ENCODE results near the gene KPTN. TPM values are rescaled to one million over a fixed set of nuclear protein-coding genes. Genes with fewer than 3 reads are reported as not detected.

The KPTN gene
- total RNA-seq, result 10.2 and 10.4 TPM in 2 replicates
- polyA plus RNA-seq, result 15.5 and 20.6 TPM in 2 replicates

DNA sequence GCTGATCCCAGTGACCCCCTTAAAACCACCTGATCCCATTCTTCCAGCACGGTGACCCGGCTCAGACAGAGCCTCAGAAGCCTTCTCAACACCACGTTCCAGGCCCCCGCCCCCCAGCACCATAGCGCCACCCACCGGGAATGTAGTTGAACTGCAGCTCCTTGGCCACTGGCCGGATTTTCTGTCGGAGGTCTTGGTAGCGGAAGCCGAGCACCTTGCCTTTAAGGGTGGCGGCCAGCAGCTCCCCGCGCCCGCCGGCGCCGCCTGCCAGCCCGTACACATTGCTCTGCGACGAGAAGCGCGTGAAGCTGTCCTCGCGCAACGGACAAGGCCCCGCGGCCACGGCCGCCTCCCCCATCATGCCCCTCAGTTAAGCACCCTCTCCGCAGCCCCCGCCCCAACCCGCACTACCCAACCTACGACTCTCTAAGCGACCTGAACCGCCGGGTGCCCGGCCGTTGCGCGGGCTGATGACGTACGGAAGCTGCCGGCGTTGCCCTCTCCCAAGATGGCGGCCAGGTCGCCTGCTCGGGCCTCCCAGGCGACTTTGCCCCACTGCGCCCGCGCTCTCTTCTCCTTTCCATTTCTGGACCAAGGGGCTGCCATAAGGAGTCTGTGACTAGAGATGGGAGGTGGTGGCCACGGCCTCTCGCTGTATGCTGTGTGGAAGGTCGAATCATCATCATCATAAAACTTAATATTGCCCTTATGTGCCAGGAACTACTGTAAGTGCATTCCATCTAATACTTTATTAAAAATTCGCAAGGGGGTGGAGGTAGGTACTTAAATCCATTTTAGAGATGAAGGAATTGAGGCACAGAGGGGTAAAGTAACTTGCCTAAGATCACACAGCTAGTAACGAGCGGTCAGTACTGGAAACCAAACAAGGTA, at the start of gene KPTN:
TSS of gene KPTN (minus strand) at position 420 of the 891 bp plus-strand sequence. CDS start at position 361, 59 bp downstream.
- H3K27ac ChIP-seq, result peak within 1 kb of the TSS; percentile 97
- H3K9me3 ChIP-seq (ENCODE audit: low read depth), result no peaks in the 10 kb centered on the region
- H3K27me3 ChIP-seq, result no peaks in the 10 kb centered on the region
- TF ChIP-seq CTCF (IDR thresholded peaks at IDR 0.05; ENCODE audit: low read depth, low read length), result peak; percentile 98
- no peaks in the 10 kb centered on the region for H3K4me1 ChIP-seq (ENCODE audit: low read depth)
- H3K36me3 ChIP-seq, result no peaks in the 10 kb centered on the region
- peak; percentile 94 to 95 for DNase-seq (ENCODE audit: low read depth in 1 of 2, low spot score in 1 of 2)
- H3K4me3 ChIP-seq, result peak within 1 kb of the TSS; percentile 72

GRCh38 chr19:47531640-47532387, 47.8 kb upstream of the KPTN start:
- no peaks in the 10 kb centered on the region for H3K9me3 ChIP-seq (ENCODE audit: low read depth)
- no peaks in the 10 kb centered on the region for H3K27me3 ChIP-seq
- no peak overlapping the region for H3K27ac ChIP-seq
- H3K36me3 ChIP-seq, result no peaks in the 10 kb centered on the region
- TF ChIP-seq CTCF (IDR thresholded peaks at IDR 0.05; ENCODE audit: low read depth, low read length), result no peak
- no peaks in the 10 kb centered on the region for H3K4me1 ChIP-seq (ENCODE audit: low read depth)
- peak in 1 of 2 donors; percentile 53 for DNase-seq (ENCODE audit: low read depth in 1 of 2, low spot score in 1 of 2)
- H3K4me3 ChIP-seq, result no peak overlapping the region

- no peak overlapping the region for H3K27ac ChIP-seq
- H3K4me1 ChIP-seq (ENCODE audit: low read depth), result no peaks in the 10 kb centered on the region
- TF ChIP-seq CTCF (IDR thresholded peaks at IDR 0.05; ENCODE audit: low read depth, low read length), result no peak
- DNase-seq (ENCODE audit: low read depth in 1 of 2, low spot score in 1 of 2), result no peak
- H3K9me3 ChIP-seq (ENCODE audit: low read depth), result no peaks in the 10 kb centered on the region
- H3K4me3 ChIP-seq, result no peak overlapping the region
- H3K36me3 ChIP-seq, result no peaks in the 10 kb centered on the region
- no peaks in the 10 kb centered on the region for H3K27me3 ChIP-seq
Measured at GRCh38 chr19:47529018-47529742, 45.2 kb upstream of the KPTN start.

- DNase-seq (ENCODE audit: low read depth in 1 of 2, low spot score in 1 of 2), result no peak
- no peaks in the 10 kb centered on the region for H3K9me3 ChIP-seq (ENCODE audit: low read depth)
- H3K27ac ChIP-seq, result no peak overlapping the region
- no peaks in the 10 kb centered on the region for H3K4me1 ChIP-seq (ENCODE audit: low read depth)
- H3K4me3 ChIP-seq, result no peak overlapping the region
- H3K36me3 ChIP-seq, result no peaks in the 10 kb centered on the region
- TF ChIP-seq CTCF (IDR thresholded peaks at IDR 0.05; ENCODE audit: low read depth, low read length), result no peak
- no peaks in the 10 kb centered on the region for H3K27me3 ChIP-seq
Measured at GRCh38 chr19:47526798-47527197, 42.8 kb upstream of the KPTN start.

- H3K27ac ChIP-seq, result no peak overlapping the region
- H3K36me3 ChIP-seq, result no peaks in the 10 kb centered on the region
- no peak overlapping the region for H3K4me3 ChIP-seq
- no peaks in the 10 kb centered on the region for H3K27me3 ChIP-seq
- no peaks in the 10 kb centered on the region for H3K4me1 ChIP-seq (ENCODE audit: low read depth)
- no peak for DNase-seq (ENCODE audit: low read depth in 1 of 2, low spot score in 1 of 2)
- no peaks in the 10 kb centered on the region for H3K9me3 ChIP-seq (ENCODE audit: low read depth)
- no peak for TF ChIP-seq CTCF (IDR thresholded peaks at IDR 0.05; ENCODE audit: low read depth, low read length)
Measured at GRCh38 chr19:47523473-47523872, 39.5 kb upstream of the KPTN start.

All from cardiac muscle cell (in vitro differentiated cells and primary cell).